GM04503 (cell line): ENCODE results near the gene ME1.
"Not testable (repeated sequence)": the region's sequence is repeated elsewhere in the genome, so short reads cannot be mapped to it uniquely, and the experiment has no call there.

Source experiments
- DNase-seq: peaks from one replicate; pipeline ENCODE4 v3.0.0-alpha.2; 2012; ENCODE audit warnings: low read depth

Gene ME1

GRCh38 chr6:83431545-83432155, 799 bp upstream of the ME1 start:
- no peak for DNase-seq

DNA sequence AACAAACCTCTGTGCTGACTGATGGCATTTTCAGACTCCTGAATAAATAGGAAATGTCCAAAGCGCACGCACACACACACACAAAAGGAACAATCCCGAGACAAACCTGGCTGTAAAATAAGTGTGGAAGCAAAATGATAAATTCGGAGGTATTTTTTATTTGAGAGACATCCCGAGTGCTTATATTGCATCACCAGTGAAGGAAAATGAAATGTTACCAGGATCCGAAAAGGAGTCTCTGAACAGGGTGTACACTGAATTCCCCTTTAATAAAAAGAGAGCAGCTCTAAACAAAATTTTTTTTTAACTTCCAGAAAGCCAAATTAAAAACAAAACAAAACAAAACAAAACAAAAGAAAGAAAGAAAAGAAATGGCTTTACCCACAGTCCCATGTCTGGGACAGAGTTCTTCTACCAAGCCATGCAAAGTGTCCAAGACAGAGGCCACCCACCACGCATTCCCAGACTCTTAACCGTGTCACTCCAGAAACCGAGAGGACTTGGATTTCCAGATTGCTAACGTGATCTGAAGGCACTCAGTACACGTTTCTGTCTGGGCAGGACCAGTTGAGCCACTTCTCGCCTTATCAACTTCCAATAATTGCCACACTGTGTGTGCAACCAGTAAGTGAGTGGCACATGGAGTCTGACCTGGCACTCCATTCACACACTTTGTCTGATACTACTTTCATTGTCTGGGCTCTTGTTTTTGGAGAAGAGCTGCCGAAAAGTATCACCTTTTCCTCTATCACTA, 817 bp downstream of the ME1 start:
- DNase-seq = no peak

DNA sequence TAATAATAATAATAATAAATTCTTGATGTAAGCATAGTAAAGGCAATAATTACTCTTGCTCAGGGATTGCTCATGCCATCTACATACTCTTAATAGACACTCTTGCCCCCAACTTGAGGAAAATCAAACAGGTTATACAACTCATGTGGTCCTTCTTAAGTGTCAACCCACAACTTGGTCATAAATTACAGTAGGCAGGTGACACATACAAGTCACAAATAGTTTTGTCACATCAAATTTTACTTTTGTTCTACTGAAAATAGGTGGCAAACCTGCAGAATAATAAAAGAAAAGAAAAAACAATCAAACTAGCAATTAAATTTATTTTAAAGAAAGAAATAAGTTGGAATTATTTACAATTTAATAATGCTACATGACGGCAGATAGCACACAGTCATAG, 1.6 kb downstream of the ME1 start:
- DNase-seq = no peak

- no peak for DNase-seq
These were observed 6.3 kb downstream of the ME1 start for GRCh38 chr6:83424392-83425018.

DNA sequence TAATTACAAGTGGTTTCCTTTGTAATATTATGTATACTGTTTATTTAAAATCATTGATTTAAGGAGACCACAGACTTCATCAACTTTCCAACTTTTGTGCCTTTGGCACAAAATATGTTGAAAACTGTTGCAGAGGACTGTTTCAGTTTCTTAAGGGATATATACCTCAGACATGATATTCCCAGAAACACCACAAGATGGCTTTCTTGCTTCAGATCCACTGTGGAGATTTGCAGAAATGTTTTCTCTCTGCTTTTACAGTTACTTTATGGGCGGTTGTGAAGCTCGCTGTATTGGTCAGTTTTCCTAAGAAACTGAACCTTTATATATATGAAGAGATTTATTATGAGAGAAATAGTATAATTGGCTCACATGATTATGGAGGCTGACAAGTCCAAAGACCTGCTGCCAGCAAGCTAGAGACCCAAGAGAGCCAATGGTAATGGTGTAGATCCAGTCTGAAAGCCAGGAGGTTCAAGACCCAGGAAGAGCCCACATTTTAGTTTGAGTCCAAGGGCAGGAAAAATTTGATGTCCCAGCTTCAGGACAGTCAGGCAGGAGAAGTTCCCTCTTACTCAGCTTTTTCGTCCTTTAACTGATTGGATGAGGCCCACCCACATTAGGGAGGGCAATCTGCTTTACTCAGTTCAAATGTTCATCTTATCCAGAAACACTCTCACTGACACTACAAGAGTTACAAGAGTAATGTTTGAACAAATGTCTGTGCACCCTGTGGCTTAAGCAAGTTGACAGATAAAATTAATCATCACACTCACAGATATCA, 12.8 kb downstream of the ME1 start:
- DNase-seq = no peak

DNA sequence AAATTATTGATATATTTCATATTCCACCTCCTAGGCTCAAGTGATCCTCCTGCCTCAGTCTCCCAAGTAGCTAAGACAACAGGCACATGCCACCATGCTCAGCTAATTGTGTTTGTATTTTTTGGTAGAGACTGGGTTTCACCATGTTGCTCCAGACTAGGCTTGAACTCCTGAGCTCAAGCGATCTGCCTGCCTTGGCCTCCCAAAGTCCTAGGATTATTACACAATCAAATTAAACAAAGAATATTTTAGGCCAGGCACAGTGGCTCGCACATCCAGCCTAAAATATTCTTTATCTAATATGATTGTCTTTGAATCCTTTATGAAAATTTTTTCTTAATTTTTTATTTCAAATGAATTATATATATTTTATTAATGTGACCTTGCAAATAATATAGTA, 17.8 kb downstream of the ME1 start:
- no peak for DNase-seq

- no peak for DNase-seq
These were observed 19.1 kb downstream of the ME1 start for GRCh38 chr6:83411731-83412130.

DNA sequence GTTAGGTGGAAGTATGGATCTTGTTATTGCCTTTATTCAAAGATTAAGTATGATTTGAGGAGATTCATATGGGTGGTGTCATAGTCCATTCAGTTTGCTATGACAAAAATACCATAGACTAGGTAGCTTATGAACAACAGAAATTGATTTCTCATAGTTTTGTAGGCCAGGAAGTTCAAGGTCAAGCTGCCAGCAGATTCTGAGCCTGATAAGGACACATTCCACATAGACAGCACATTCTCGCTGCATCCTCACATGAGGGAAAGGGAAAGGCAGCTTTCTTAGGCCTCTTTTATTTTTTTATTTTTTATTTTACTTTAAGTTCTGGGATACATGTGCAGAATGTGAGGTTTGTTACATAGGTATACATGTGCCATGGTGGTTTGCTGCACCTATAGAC, 27.7 kb downstream of the ME1 start:
- DNase-seq = no peak

GRCh38 chr6:83389606-83390005, 41.2 kb downstream of the ME1 start:
- DNase-seq = no peak

DNA sequence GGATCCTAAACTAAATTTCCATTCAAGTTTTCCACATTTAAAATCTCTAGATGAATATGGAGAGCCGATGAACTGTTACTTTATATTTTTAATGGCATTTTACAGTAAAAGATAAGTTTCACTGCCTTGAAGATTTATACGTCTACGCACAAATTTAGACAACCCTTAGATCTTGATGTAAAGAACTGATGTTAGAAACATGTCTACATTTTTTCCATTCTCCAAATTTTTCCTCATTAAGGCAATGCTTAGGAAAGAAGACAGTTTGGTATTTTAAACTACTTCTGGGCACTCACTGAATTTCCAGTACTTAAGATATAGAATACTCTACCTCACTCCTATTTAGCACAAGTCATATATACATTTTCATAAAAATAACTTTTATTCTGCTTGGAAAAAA, 45.4 kb downstream of the ME1 start:
- no peak for DNase-seq

- DNase-seq = no peak
These were observed 46.1 kb downstream of the ME1 start for GRCh38 chr6:83384751-83385150.

DNA sequence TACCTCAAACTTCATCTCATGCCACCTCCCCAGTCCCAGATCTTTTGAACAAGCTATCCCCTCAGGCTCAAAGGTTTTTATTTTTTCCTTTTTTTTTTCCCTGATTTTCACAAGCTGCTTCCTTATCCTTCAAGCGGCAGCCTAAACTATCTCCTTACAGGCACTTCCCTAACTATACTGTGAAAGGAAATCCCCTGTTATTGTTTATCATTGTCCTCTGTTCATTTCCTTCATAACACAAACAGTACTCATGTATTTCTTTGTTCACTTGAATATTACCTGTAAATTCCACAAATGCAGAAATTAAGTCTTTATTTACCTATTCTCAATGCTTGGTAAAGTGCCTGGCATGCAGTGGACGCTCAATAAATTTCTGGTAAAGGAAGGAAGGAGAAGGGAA, 48.9 kb downstream of the ME1 start:
- DNase-seq = no peak

DNA sequence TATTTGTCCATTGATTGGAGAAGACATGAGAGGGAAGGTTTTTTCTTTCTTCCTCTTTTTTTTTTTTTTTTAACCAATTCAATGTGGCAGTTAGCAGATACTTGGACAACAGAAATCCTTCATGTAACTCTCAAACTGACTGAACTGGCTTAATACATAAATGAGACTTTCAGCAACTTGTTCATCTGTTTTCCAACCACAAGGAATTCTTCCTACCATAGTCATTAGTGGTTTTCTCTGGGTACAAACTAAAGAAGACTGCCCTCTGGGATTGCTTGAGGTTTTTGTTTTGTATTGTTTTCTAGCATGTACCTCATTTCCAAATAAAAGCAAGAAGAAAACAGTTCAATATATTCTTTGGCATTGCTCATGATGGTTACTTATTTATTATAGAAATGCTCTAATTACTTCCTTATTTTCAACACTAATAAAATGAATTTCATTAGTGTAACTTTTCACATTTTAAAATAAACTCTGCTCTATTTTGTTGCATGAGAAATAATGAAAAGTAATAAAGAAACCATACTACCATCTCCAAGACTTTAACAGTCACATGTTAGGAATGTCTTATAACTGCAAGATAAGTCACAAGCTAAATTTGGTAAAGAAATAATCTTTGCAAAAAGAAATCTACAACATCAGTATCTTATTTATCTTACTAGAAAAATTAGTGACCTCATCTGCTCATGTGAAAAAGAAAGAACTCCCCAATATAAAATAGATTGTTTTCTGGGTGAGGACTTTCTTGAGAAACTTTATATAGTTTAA, 52.0 kb downstream of the ME1 start:
- DNase-seq = peak; percentile 68

- no peak for DNase-seq
These were observed 59.4 kb downstream of the ME1 start for GRCh38 chr6:83371423-83371822.

- DNase-seq = no peak
These were observed 60.3 kb downstream of the ME1 start for GRCh38 chr6:83370567-83370966.

- no peak for DNase-seq
These were observed 61.2 kb downstream of the ME1 start for GRCh38 chr6:83369692-83370091.

DNA sequence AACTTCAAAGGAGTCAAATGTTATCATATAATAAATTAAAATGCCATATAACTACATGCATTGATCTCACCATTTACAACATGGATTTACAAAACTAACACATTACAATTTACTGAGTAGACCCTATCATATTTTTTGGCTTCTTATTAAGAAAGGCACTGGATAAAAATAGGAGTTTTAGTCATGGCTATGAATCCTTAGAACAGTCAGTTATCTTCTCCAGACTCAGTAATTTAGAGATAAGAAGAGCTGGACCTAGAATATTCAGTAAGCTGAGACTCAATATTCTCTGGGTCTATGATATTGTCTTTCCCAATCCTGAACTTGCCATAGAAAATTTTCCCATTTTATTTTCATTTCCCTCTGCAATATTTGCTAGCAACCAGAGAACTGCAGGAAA, 62.3 kb downstream of the ME1 start:
- no peak for DNase-seq

DNA sequence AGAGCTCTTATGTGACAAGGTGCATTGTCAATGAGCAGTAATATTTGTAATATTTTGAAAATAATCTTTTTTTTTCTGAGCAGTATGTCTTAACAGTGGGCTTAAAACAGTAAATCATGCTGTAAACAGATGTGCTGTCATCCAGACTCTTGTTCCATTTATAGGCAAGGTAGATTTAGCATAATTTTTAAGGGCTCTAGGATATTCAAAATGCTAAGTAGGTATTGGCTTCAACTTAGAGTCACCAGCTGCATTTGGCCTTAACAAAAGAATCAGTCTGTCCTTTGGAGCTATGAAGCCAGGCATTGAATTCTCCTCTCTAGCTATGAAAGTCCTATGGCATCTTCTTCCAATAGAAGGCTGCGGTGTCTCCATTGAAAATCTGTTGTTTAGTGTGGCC, 63.7 kb downstream of the ME1 start:
- DNase-seq = no peak

- DNase-seq = peak; percentile 75
These were observed 64.9 kb downstream of the ME1 start for GRCh38 chr6:83365931-83366330.

DNA sequence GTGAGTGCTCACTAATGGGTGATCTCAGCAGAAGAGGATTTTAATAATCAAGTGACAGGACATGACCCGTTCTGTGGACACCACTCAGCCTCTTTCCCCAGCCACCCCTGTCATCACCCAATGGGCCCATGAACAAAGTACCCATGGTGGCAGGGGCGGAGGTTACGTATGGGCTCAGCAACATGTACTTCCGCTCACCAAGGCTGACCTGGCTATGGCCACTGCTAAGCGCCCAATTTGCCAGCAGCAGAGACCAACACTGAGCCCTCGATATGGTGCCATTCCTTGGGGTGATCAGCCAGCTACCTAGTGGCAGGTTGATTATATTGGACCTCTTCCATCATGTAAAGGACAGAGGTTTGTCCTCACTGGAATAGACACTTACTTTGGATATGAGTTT, 68.5 kb downstream of the ME1 start:
- not testable (repeated sequence) for DNase-seq

- DNase-seq = no peak
These were observed 71.2 kb downstream of the ME1 start for GRCh38 chr6:83359638-83360037.

DNA sequence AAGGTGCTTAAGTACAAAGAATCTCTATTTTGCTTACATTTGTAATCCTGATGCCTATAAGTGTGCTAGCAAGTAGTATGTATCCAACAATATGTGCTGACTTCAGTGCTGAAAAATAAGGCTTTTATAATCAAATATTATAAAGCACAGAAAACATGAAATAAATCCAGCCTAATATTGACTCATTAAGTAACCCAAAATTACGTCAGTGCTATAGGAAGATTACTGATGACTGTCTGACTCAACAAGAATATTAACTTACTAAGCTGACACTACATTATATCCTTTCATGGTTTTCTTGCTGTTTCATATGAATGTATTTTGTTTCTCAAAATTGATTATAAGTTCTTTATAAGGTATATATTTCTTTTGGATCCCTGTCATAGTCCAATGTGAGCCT, 76.1 kb downstream of the ME1 start:
- no peak for DNase-seq
